ENCODE results near the gene CYB5R2. TPM values are rescaled to one million over a fixed set of nuclear protein-coding genes. Genes with fewer than 3 reads are reported as not detected.

Gene CYB5R2
- total RNA-seq = 10 to 100 TPM in 2 of 3 donors, 1 to 10 TPM in 1; 9.8 to 32.1 (median 21.6) TPM

DNA sequence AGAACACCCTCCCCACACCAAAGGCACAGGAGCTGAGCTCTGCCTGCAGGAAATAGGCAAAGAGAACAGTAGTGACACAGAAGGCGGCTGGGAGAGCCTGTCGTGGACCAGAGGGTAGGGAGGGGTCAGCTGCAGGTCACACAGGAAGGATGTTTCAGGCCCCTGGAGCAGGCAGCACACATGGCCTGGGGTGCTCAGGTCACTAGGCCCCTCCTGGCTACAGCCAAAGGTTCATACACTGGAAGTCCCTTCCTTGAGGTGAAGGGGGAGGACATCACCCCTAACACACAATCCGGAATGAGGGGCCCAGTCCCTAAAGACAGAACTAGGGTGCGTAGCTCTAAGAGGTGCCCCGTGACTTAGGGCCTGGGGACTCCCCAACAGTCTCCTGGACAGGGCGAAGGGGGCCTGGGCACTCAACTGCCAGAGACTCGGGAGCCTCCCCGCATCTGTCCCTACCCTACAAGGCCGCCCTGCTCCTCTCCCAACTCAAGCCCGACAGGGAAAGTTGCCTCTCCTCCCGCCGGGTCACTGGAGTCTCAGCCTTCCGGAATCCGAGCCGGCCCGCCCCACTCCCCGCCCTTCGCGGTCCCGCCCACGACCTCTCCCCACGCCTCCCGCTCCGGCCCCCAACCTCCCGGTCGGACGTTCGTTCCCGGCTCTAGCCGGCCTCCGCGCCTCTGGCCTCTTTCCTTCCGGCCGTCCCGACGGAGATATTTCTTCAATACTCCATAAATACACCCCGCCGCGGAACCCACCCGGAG, at the start of gene CYB5R2:
TSS of gene CYB5R2 (minus strand) at position 541 of the 764 bp plus-strand sequence. CDS start 675 bp downstream, outside the sequence.
- Histone ChIP-seq H3K9me3 (no peaks in the 10 kb centered on the region), H3K36me3 (no peaks in the 10 kb centered on the region), H3K4me1 (peaks cover 0 to 10% of the 10 kb centered on the region in 2 donors), H3K4me3 (peak within 1 kb of the TSS; percentile 55 to 85 (median 65)), H3K27ac (peak within 1 kb of the TSS; percentile 75 to 83), H3K27me3 (no peaks in the 10 kb centered on the region)
- peak; percentile 62 to 81 for DNase-seq (ENCODE audit: low spot score in 2 of 2)
- intact Hi-C loops (cut with DNase I; ENCODE audit: low total_unique reads) = no loop called here
- TF ChIP-seq POLR2AphosphoS5 (IDR thresholded peaks at IDR 0.05) (peak in 1 of 3 donors; percentile 36), POLR2A (IDR thresholded peaks at IDR 0.05) (no peak)
- TF ChIP-seq, protein P1, sequence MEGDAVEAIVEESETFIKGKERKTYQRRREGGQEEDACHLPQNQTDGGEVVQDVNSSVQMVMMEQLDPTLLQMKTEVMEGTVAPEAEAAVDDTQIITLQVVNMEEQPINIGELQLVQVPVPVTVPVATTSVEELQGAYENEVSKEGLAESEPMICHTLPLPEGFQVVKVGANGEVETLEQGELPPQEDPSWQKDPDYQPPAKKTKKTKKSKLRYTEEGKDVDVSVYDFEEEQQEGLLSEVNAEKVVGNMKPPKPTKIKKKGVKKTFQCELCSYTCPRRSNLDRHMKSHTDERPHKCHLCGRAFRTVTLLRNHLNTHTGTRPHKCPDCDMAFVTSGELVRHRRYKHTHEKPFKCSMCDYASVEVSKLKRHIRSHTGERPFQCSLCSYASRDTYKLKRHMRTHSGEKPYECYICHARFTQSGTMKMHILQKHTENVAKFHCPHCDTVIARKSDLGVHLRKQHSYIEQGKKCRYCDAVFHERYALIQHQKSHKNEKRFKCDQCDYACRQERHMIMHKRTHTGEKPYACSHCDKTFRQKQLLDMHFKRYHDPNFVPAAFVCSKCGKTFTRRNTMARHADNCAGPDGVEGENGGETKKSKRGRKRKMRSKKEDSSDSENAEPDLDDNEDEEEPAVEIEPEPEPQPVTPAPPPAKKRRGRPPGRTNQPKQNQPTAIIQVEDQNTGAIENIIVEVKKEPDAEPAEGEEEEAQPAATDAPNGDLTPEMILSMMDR (IDR thresholded peaks at IDR 0.05) = no peak

DNA sequence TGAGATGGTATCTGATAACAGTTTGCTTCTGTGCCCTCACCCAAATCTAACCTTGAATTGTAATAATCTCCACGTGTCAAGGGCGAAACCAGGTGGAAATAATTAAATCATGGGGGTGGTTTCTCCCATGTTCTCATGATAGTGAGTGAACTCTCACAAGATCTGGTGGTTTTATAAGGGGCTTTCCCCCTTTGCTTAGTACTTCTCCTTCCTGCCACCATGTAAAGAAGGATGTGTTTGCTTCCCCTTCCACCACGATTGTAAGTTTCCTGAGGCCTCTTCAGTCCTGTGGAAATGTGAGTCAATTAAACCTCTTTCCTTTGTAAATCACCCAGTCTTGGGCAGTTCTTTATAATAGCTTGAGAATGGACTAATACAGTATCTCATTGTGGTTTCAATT, 41.5 kb upstream of the CYB5R2 start:
- H3K4me1 ChIP-seq = no peaks in the 10 kb centered on the region
- intact Hi-C loops (cut with DNase I; ENCODE audit: low total_unique reads) = no loop called here
- no peak overlapping the region for H3K4me3 ChIP-seq
- H3K27me3 ChIP-seq = no peaks in the 10 kb centered on the region
- H3K36me3 ChIP-seq = no peaks in the 10 kb centered on the region
- TF ChIP-seq, protein P1 (IDR thresholded peaks at IDR 0.05) = no peak
- TF ChIP-seq POLR2A (IDR thresholded peaks at IDR 0.05) (no peak), POLR2AphosphoS5 (IDR thresholded peaks at IDR 0.05) (no peak)
- H3K9me3 ChIP-seq = no peaks in the 10 kb centered on the region
- DNase-seq (ENCODE audit: low spot score in 2 of 2) = no peak
- H3K27ac ChIP-seq = no peak overlapping the region

DNA sequence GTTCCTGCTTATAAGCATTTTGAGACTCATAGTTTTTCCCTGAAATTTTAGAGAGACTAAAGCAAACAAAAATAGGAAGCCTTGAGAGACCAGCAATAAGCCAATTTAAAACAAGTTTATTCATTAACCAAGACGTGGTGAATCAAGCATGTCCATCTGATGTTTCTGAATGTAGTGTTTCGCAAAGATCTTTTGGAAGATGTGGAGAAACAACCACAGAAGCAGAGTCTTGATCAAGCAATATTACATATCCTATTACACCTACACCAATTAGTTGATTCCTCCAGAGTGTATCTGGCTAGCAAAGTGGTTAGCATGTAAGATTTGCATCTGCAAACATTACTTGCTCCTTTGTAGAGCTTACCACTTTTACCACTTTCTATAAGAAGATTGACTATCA, 33.1 kb upstream of the CYB5R2 start, which contains the start of gene OVCH2:
TSS of gene OVCH2 (minus strand) at position 101 of the 400 bp plus-strand sequence. CDS start at position 18, 83 bp downstream.
- no peaks in the 10 kb centered on the region for H3K27me3 ChIP-seq
- TF ChIP-seq POLR2AphosphoS5 (IDR thresholded peaks at IDR 0.05) = no peak
- TF ChIP-seq POLR2A (IDR thresholded peaks at IDR 0.05) = no peak
- TF ChIP-seq, protein P1 (IDR thresholded peaks at IDR 0.05) = no peak
- H3K4me3 ChIP-seq = no peak within 1 kb of the TSS
- no peak for DNase-seq (ENCODE audit: low spot score in 2 of 2)
- H3K9me3 ChIP-seq = no peaks in the 10 kb centered on the region
- H3K27ac ChIP-seq = no peak within 1 kb of the TSS
- H3K4me1 ChIP-seq = no peaks in the 10 kb centered on the region
- no peaks in the 10 kb centered on the region for H3K36me3 ChIP-seq
- intact Hi-C loops (cut with DNase I; ENCODE audit: low total_unique reads) = no loop called here

DNA sequence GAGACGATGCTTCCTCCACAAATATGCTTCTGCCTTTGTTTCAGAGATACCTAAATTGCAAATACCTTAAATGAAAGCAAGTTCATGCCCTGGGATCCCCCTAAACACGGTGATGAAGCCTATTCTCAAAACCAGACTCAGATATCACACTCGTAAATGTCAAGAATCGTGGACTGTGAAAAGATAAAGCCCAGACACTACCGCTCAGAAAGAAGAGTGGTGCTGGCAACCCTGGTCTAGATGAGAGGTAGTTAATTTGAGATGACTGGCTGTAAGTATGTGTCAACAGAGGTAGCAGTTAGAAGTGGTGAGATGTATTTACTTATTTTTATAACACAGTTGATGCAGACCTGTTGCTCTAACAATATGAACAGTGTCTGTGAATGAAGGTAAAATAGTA, 30.4 kb upstream of the CYB5R2 start:
- no peak for DNase-seq (ENCODE audit: low spot score in 2 of 2)
- H3K4me3 ChIP-seq = no peak overlapping the region
- intact Hi-C loops (cut with DNase I; ENCODE audit: low total_unique reads) = no loop called here

DNA sequence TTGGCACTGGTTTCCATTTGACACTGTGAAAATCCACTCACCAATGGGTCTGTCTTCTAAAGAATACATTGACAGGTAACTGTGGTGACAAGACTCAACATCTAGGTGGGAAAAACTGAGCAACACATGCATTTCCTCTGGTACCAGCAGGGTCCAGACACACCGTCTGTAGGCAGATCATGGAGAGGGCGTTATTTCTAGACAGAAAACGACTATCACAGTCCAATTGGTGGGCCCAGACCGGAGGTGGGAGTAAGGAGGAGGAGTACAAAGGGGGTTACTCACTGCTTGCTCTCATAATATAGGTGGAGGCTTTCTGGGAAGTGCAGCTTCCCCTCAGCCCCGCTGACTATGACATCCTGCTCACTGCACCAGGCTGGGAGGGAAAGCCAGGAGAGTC, 23.1 kb upstream of the CYB5R2 start:
- no peak for TF ChIP-seq POLR2AphosphoS5 (IDR thresholded peaks at IDR 0.05)
- no peak for TF ChIP-seq POLR2A (IDR thresholded peaks at IDR 0.05)
- TF ChIP-seq, protein P1 (IDR thresholded peaks at IDR 0.05) = no peak
- intact Hi-C loops (cut with DNase I; ENCODE audit: low total_unique reads) = no loop called here
- Histone ChIP-seq H3K4me1 (no peaks in the 10 kb centered on the region), H3K27me3 (no peaks in the 10 kb centered on the region), H3K4me3 (no peak overlapping the region), H3K9me3 (no peaks in the 10 kb centered on the region), H3K36me3 (no peaks in the 10 kb centered on the region), H3K27ac (no peak overlapping the region)
- no peak for DNase-seq (ENCODE audit: low spot score in 2 of 2)

More for the DNA sequence above, 30.4 kb upstream of the CYB5R2 start:
- no peak overlapping the region for H3K27ac ChIP-seq
- TF ChIP-seq POLR2AphosphoS5 (IDR thresholded peaks at IDR 0.05) (no peak), POLR2A (IDR thresholded peaks at IDR 0.05) (no peak)
- TF ChIP-seq, protein P1 (IDR thresholded peaks at IDR 0.05) = no peak
- H3K4me1 ChIP-seq = no peaks in the 10 kb centered on the region
- H3K36me3 ChIP-seq = no peaks in the 10 kb centered on the region
- no peaks in the 10 kb centered on the region for H3K9me3 ChIP-seq
- H3K27me3 ChIP-seq = no peaks in the 10 kb centered on the region

Measured in breast epithelium (tissue), 4 donors.